ENCODE measurements around the gene C9.

- TF ChIP-seq YY1 (IDR thresholded peaks at IDR 0.05), result no peak
- TF ChIP-seq CTCF (IDR thresholded peaks at IDR 0.05; ENCODE audit: low read depth, low read length, missing input control), result no peak
- TF ChIP-seq JUND (IDR thresholded peaks at IDR 0.05), result no peak
- TF ChIP-seq MAX (IDR thresholded peaks at IDR 0.05), result no peak
- no peak for TF ChIP-seq ATF3 (IDR thresholded peaks at IDR 0.05)
- TF ChIP-seq SP1 (IDR thresholded peaks at IDR 0.05), result no peak
- TF ChIP-seq REST (IDR thresholded peaks at IDR 0.05), result no peak
- no peak for TF ChIP-seq GABPA (IDR thresholded peaks at IDR 0.05 in 1 of 2, conservative IDR thresholded peaks at IDR 0.05 in 1 of 2)
- no peak for TF ChIP-seq TAF1 (conservative IDR thresholded peaks at IDR 0.05)
Observed at GRCh38 chr5:39240750-39241149, 123.5 kb downstream of the C9 start.

All from liver (tissue), 3 donors.